HEK293 (cell line): ENCODE results near the gene RAB3GAP2.
"Not testable (repeated sequence)": the region's sequence is repeated elsewhere in the genome, so short reads cannot be mapped to it uniquely, and the experiment has no call there.

ENCODE experiments used
- CTCF ChIA-PET: fragments of 350-600 bp; formaldehyde crosslinking; extraction: SDS; loops from one replicate; lab custom pipeline; 2021; ENCODE audit warnings: antibody characterized with exemption; lab: Yijun Ruan, JAX
- POLR2A ChIA-PET: fragments of 300-600 bp; formaldehyde crosslinking; extraction: SDS; loops from one replicate; lab custom pipeline; 2020; ENCODE audit warnings: antibody characterized with exemption, inconsistent platforms; lab: Yijun Ruan, JAX
- H3K27ac ChIP-seq: fragments of 200-500 bp; sonication (Bioruptor generic); 2 replicates; pipeline ENCODE4 v1.5.1; 2014; ENCODE audit warnings: low read depth, low read length, control low read depth, inconsistent platforms; ENCODE audit errors: extremely low read depth
- H3K36me3 ChIP-seq, 2 experiments: fragments of 200-500 bp in 1 of 2; sonication (Bioruptor generic) in 1 of 2; 1 replicate in 1 of 2; 2 replicates in 1 of 2; pipeline ENCODE4 v1.5.1; 2014 to 2017; ENCODE audit warnings: inconsistent platforms in 2 of 2, low read length in 2 of 2; ENCODE audit not compliant: control insufficient read depth in 2 of 2, insufficient read depth in 1 of 2
- H3K4me1 ChIP-seq: fragments of 200-500 bp; sonication (Bioruptor generic); 2 replicates; pipeline ENCODE4 v1.5.1; 2014; ENCODE audit warnings: mild to moderate bottlenecking, low read length, inconsistent platforms; ENCODE audit not compliant: control insufficient read depth, insufficient read depth
- H3K4me3 ChIP-seq: 2 replicates; pipeline ENCODE4 v1.5.1; 2011; ENCODE audit warnings: low read depth, mild to moderate bottlenecking, control low read depth, low read length, moderate library complexity
- H3K9me3 ChIP-seq: fragments of 200-500 bp; sonication (Bioruptor generic); 2 replicates; pipeline ENCODE4 v1.5.1; 2014; ENCODE audit warnings: low read depth, low read length, inconsistent platforms; ENCODE audit not compliant: control insufficient read depth, insufficient read depth
- SCRT2 ChIP-seq: fragments of 450-650 bp; formaldehyde crosslinking; IDR thresholded peaks from 2 replicates; pipeline ENCODE4 v1.5.1; 2016; ENCODE audit warnings: missing biosample characterization, missing genetic modification characterization
- ZNF133 ChIP-seq: fragments of 450-650 bp; formaldehyde crosslinking; IDR thresholded peaks from 2 replicates; pipeline ENCODE4 v1.5.1; 2016; ENCODE audit warnings: missing biosample characterization, missing genetic modification characterization
- ZNF184 ChIP-seq: fragments of 450-650 bp; IDR thresholded peaks from 2 replicates; pipeline ENCODE4 v1.5.1; 2018; ENCODE audit warnings: missing biosample characterization, mild to moderate bottlenecking, missing genetic modification characterization
- ZNF19 ChIP-seq: fragments of 450-650 bp; formaldehyde crosslinking; IDR thresholded peaks from 2 replicates; pipeline ENCODE4; 2016; ENCODE audit warnings: missing biosample characterization, missing genetic modification characterization, low read depth
- ZNF416 ChIP-seq: fragments of 450-650 bp; formaldehyde crosslinking; IDR thresholded peaks from 2 replicates; pipeline ENCODE4 v1.5.1; 2016; ENCODE audit warnings: missing biosample characterization, missing genetic modification characterization
- ZNF433 ChIP-seq: fragments of 450-650 bp; formaldehyde crosslinking; IDR thresholded peaks from 2 replicates; pipeline ENCODE4 v1.5.1; 2016; ENCODE audit warnings: missing biosample characterization, missing genetic modification characterization, low read depth
- ZNF548 ChIP-seq: fragments of 450-650 bp; formaldehyde crosslinking; IDR thresholded peaks from 2 replicates; pipeline ENCODE4 v1.5.1; 2016; ENCODE audit warnings: missing biosample characterization, missing genetic modification characterization
- ZNF560 ChIP-seq: fragments of 450-650 bp; formaldehyde crosslinking; IDR thresholded peaks from 2 replicates; pipeline ENCODE4 v1.5.1; 2017; ENCODE audit warnings: missing biosample characterization, missing genetic modification characterization, borderline replicate concordance
- ZNF596 ChIP-seq: fragments of 450-650 bp; IDR thresholded peaks from 2 replicates; pipeline ENCODE4 v1.5.0; 2018; ENCODE audit warnings: missing biosample characterization, mild to moderate bottlenecking, missing genetic modification characterization, moderate library complexity
- ZNF624 ChIP-seq: fragments of 450-650 bp; formaldehyde crosslinking; IDR thresholded peaks from 2 replicates; pipeline ENCODE4 v1.5.1; 2017; ENCODE audit warnings: missing biosample characterization, missing genetic modification characterization
- ZNF707 ChIP-seq: fragments of 450-650 bp; formaldehyde crosslinking; IDR thresholded peaks from 2 replicates; pipeline ENCODE4 v1.5.1; 2016; ENCODE audit warnings: missing biosample characterization, missing genetic modification characterization
- TF ChIP-seq, protein P1 (sequence below): fragments of 450-650 bp; formaldehyde crosslinking; IDR thresholded peaks from 2 replicates; pipeline ENCODE4 v1.5.1; 2016; ENCODE audit warnings: missing biosample characterization, missing genetic modification characterization
- TF ChIP-seq, protein P2 (sequence below): fragments of 450-650 bp; IDR thresholded peaks from 2 replicates; pipeline ENCODE4 v1.5.1; 2018; ENCODE audit warnings: missing biosample characterization, missing genetic modification characterization
- TF ChIP-seq, protein P3 (sequence below): fragments of 450-650 bp; formaldehyde crosslinking; IDR thresholded peaks from 2 replicates; pipeline ENCODE4 v1.5.1; 2017; ENCODE audit warnings: missing biosample characterization, missing genetic modification characterization
- TF ChIP-seq, protein P4 (sequence below): fragments of 450-650 bp; formaldehyde crosslinking; IDR thresholded peaks from 2 replicates; pipeline ENCODE4 v1.5.1; 2017; ENCODE audit warnings: missing biosample characterization, missing genetic modification characterization

Gene RAB3GAP2

DNA sequence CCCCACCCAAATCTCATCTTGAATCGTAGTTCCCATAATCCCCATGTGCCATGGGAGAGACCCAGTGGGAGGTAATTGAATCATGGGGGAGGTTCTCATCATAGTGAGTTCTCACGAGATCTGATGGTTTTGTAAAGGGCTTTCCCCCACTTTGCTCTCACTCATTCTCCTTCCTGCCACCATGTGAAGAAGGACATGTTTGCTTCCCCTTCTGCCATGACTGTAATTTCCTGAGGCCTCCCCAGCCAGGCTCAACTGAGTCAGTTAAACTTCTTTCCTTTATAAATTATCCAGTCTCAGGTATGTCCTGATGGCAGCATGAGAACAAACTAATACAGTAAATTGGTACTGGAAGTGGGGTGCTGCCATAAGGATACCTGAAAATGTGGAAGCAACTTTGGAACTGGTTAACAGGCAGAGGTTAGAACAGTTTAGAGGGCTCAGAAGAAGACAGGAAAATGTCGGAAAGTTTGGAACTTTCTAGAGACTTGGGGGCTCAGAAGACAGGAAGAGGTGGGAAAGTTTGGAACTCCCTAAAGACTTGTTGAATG is 23.5 kb downstream of the RAB3GAP2 start:
- H3K4me3 ChIP-seq, H3K9me3 ChIP-seq, CTCF ChIA-PET, H3K27ac ChIP-seq, POLR2A ChIA-PET, H3K4me1 ChIP-seq: not testable (repeated sequence)
- H3K36me3 ChIP-seq: peaks cover 4 to 33% of the 10 kb centered on the region in 2 experiments; a peak in 2 of 3 replicates
- TF ChIP-seq SCRT2 (tag by site-specific recombination): 0 out of 2 replicates have a peak, but pooled peaks have one; percentile 12
- TF ChIP-seq, protein P1, sequence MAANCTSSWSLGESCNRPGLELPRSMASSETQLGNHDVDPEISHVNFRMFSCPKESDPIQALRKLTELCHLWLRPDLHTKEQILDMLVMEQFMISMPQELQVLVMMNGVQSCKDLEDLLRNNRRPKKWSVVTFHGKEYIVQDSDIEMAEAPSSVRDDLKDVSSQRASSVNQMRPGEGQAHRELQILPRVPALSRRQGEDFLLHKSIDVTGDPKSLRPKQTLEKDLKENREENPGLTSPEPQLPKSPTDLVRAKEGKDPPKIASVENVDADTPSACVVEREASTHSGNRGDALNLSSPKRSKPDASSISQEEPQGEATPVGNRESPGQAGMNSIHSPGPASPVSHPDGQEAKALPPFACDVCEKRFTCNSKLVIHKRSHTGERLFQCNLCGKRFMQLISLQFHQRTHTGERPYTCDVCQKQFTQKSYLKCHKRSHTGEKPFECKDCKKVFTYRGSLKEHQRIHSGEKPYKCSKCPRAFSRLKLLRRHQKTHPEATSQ (tag by site-specific recombination): peak; percentile 80; the same call in 1 of the 2 replicates
- peak; percentile 84 for TF ChIP-seq ZNF707 (tag by site-specific recombination)

DNA sequence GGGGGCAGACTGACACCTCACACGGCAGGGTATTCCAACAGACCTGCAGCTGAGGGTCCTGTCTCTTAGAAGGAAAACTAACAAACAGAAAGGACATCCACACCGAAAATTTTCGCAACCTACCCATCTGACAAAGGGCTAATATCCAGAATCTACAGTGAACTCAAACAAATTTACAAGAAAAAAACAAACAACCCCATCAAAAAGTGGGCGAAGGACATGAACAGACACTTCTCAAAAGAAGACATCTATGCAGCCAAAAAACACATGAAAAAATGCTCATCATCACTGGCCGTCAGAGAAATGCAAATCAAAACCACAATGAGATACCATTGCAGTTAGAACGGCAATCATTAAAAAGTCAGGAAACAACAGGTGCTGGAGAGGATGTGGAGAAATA is 26.4 kb downstream of the RAB3GAP2 start:
- CTCF ChIA-PET, H3K4me1 ChIP-seq, H3K4me3 ChIP-seq, H3K27ac ChIP-seq, H3K9me3 ChIP-seq: not testable (repeated sequence)
- H3K36me3 ChIP-seq: peaks cover 0 to 17% of the 10 kb centered on the region in 2 experiments; a peak in 1 of 3 replicates
- 0 out of 2 replicates have a peak, but pooled peaks have one; percentile 24 for TF ChIP-seq ZNF184 (tag by site-specific recombination)
- TF ChIP-seq SCRT2 (tag by site-specific recombination): peak; percentile 29; the same call in 1 of the 2 replicates
- TF ChIP-seq, all 188 proteins: peak for 2; not testable (repeated sequence) for 186
- POLR2A ChIA-PET: not testable (repeated sequence)

DNA sequence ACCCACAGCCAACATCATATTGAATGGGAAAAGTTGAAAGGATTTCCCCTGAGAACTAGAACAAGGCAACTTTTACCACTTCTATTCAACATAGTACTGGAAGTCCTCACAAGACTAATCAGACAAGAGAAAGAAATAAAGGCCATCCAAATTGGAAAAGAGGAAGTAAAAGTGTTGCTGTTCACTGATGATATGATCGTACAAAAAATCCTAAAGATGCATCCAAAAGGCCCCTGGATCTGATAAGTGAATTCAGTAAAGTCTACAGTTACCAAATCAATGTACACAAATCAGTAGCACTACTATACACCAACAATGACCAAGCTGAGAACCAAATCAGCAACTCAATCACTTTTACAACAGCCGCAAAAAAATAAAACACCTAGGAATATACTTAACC is 28.3 kb downstream of the RAB3GAP2 start:
- POLR2A ChIA-PET: no interaction called here
- CTCF ChIA-PET: interaction anchor here (1.2 kb wide), 1 partner anchor 37 kb away, joined by 3 read pairs; no protein-coding TSS in a partner anchor
- H3K4me3 ChIP-seq: no peak overlapping the region
- no peaks in the 10 kb centered on the region for H3K9me3 ChIP-seq
- no peak overlapping the region for H3K27ac ChIP-seq
- H3K4me1 ChIP-seq: peaks cover 4% of the 10 kb centered on the region; the same call in 1 of the 2 replicates
- peaks cover 0 to 2% of the 10 kb centered on the region in 2 experiments; a peak in 1 of 3 replicates for H3K36me3 ChIP-seq
- TF ChIP-seq ZNF548 (tag by site-specific recombination) (no peak), ZNF433 (no peak), ZNF560 (tag by site-specific recombination) (no peak), ZNF19 (tag by site-specific recombination) (no peak), ZNF416 (tag by site-specific recombination) (no peak), ZNF133 (tag by site-specific recombination) (no peak), ZNF624 (no peak), ZNF596 (tag by site-specific recombination) (no peak)
- TF ChIP-seq, protein P2, sequence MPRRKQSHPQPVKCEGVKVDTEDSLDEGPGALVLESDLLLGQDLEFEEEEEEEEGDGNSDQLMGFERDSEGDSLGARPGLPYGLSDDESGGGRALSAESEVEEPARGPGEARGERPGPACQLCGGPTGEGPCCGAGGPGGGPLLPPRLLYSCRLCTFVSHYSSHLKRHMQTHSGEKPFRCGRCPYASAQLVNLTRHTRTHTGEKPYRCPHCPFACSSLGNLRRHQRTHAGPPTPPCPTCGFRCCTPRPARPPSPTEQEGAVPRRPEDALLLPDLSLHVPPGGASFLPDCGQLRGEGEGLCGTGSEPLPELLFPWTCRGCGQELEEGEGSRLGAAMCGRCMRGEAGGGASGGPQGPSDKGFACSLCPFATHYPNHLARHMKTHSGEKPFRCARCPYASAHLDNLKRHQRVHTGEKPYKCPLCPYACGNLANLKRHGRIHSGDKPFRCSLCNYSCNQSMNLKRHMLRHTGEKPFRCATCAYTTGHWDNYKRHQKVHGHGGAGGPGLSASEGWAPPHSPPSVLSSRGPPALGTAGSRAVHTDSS: no peak
- TF ChIP-seq, protein P3, sequence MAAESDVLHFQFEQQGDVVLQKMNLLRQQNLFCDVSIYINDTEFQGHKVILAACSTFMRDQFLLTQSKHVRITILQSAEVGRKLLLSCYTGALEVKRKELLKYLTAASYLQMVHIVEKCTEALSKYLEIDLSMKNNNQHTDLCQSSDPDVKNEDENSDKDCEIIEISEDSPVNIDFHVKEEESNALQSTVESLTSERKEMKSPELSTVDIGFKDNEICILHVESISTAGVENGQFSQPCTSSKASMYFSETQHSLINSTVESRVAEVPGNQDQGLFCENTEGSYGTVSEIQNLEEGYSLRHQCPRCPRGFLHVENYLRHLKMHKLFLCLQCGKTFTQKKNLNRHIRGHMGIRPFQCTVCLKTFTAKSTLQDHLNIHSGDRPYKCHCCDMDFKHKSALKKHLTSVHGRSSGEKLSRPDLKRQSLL (tag by site-specific recombination): no peak
- TF ChIP-seq, protein P4, sequence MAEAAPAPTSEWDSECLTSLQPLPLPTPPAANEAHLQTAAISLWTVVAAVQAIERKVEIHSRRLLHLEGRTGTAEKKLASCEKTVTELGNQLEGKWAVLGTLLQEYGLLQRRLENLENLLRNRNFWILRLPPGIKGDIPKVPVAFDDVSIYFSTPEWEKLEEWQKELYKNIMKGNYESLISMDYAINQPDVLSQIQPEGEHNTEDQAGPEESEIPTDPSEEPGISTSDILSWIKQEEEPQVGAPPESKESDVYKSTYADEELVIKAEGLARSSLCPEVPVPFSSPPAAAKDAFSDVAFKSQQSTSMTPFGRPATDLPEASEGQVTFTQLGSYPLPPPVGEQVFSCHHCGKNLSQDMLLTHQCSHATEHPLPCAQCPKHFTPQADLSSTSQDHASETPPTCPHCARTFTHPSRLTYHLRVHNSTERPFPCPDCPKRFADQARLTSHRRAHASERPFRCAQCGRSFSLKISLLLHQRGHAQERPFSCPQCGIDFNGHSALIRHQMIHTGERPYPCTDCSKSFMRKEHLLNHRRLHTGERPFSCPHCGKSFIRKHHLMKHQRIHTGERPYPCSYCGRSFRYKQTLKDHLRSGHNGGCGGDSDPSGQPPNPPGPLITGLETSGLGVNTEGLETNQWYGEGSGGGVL (tag by site-specific recombination): no peak
